Trophoblast cell (in vitro differentiated cells and primary cell): Measurements from ENCODE around the gene M1AP.

Source experiments
- DNase-seq, 2 donors: peaks; one replicate each; pipeline ENCODE4 v3.0.0-alpha.2; 2016
- H2AFZ ChIP-seq: 2 replicates; pipeline ENCODE4 v1.6.1; 2013; ENCODE audit warnings: low read length, moderate library complexity, mild to moderate bottlenecking; ENCODE audit not compliant: insufficient read depth, poor library complexity
- H2AK5ac ChIP-seq: 2 replicates; pipeline ENCODE4 v1.6.1; 2013; ENCODE audit warnings: mild to moderate bottlenecking, low read length
- H2BK120ac ChIP-seq: 2 replicates; pipeline ENCODE4 v1.6.1; 2013; ENCODE audit warnings: low read length, mild to moderate bottlenecking, moderate library complexity; ENCODE audit not compliant: insufficient read depth, poor library complexity
- H2BK12ac ChIP-seq: 2 replicates; pipeline ENCODE4 v1.6.1; 2013; ENCODE audit warnings: mild to moderate bottlenecking, low read length, moderate library complexity
- H2BK5ac ChIP-seq: 2 replicates; pipeline ENCODE4 v1.6.1; 2013; ENCODE audit warnings: low read length, low read depth, moderate library complexity, mild to moderate bottlenecking; ENCODE audit not compliant: poor library complexity
- H3K14ac ChIP-seq: 2 replicates; pipeline ENCODE4 v1.6.1; 2013; ENCODE audit warnings: mild to moderate bottlenecking, low read length
- H3K18ac ChIP-seq: 2 replicates; pipeline ENCODE4 v1.6.1; 2013; ENCODE audit warnings: mild to moderate bottlenecking, low read length
- H3K23ac ChIP-seq: 2 replicates; pipeline ENCODE4 v1.6.1; 2013; ENCODE audit warnings: low read length
- H3K27ac ChIP-seq: 2 replicates; pipeline ENCODE4 v1.5.1; 2013; ENCODE audit warnings: low read depth, mild to moderate bottlenecking, inconsistent platforms, low read length, moderate library complexity
- H3K27me3 ChIP-seq: 2 replicates; pipeline ENCODE4 v1.6.1; 2013; ENCODE audit warnings: inconsistent platforms, mild to moderate bottlenecking, low read length, moderate library complexity; ENCODE audit not compliant: insufficient read depth
- H3K36me3 ChIP-seq, 2 experiments: 1 replicate in 1 of 2; 2 replicates in 1 of 2; pipeline ENCODE4 v1.6.1; 2013; ENCODE audit warnings: low read length in 2 of 2, mild to moderate bottlenecking in 2 of 2, moderate library complexity in 1 of 2; ENCODE audit not compliant: insufficient read depth in 2 of 2, control insufficient read depth in 1 of 2
- H3K4ac ChIP-seq: 2 replicates; pipeline ENCODE4 v1.6.1; 2013; ENCODE audit warnings: low read depth, mild to moderate bottlenecking, low read length, moderate library complexity
- H3K4me1 ChIP-seq, 2 experiments: 1 replicate in 1 of 2; 2 replicates in 1 of 2; pipeline ENCODE4 v1.6.1; 2013; ENCODE audit warnings: low read length in 2 of 2, mild to moderate bottlenecking in 2 of 2, moderate library complexity in 1 of 2; ENCODE audit not compliant: insufficient read depth in 2 of 2, control insufficient read depth in 1 of 2
- H3K4me2 ChIP-seq: 2 replicates; pipeline ENCODE4 v1.6.1; 2013; ENCODE audit warnings: inconsistent platforms, mild to moderate bottlenecking, low read length, moderate library complexity
- H3K4me3 ChIP-seq: 2 replicates; pipeline ENCODE4 v1.5.1; 2013; ENCODE audit warnings: mild to moderate bottlenecking, low read depth, low read length, inconsistent platforms
- H3K79me1 ChIP-seq: one replicate; pipeline ENCODE4 v1.6.1; 2013; ENCODE audit warnings: low read length
- H3K79me2 ChIP-seq: 2 replicates; pipeline ENCODE4 v1.6.1; 2013; ENCODE audit warnings: low read length, mild to moderate bottlenecking; ENCODE audit not compliant: control insufficient read depth, insufficient read depth, poor library complexity
- H3K9ac ChIP-seq: 2 replicates; pipeline ENCODE4 v1.6.1; 2013; ENCODE audit warnings: mild to moderate bottlenecking, low read length
- H3K9me3 ChIP-seq: 2 replicates; pipeline ENCODE4 v1.6.1; 2013; ENCODE audit warnings: low read depth, mild to moderate bottlenecking, control low read depth, inconsistent platforms, low read length; ENCODE audit not compliant: insufficient read depth
- H4K12ac ChIP-seq: 2 replicates; pipeline ENCODE4 v1.6.1; 2013; ENCODE audit warnings: low read depth, mild to moderate bottlenecking, low read length, moderate library complexity
- H4K8ac ChIP-seq: 2 replicates; pipeline ENCODE4 v1.6.1; 2013; ENCODE audit warnings: low read depth, mild to moderate bottlenecking, low read length, moderate library complexity
- H4K91ac ChIP-seq: one replicate; pipeline ENCODE4 v1.6.1; 2013; ENCODE audit warnings: low read depth, mild to moderate bottlenecking, low read length, moderate library complexity
- WGBS: extraction: QIAGEN DNeasy Blood & Tissue Kit; methylation state at CpG from one replicate; pipeline ENCODE4 v1.1.7; 2013; ENCODE audit warnings: missing lambda C conversion rate; ENCODE audit not compliant: insufficient read length, insufficient coverage; ENCODE audit errors: extremely low coverage; 5-methylcytosine and 5-hydroxymethylcytosine counted together

M1AP gene

GRCh38 chr2:74542978-74543377 lies 105.2 kb downstream of the M1AP start:
- no peaks in the 10 kb centered on the region for H3K4me1 ChIP-seq
- no peak overlapping the region for H2AFZ ChIP-seq

GRCh38 chr2:74540291-74540690 lies 107.8 kb downstream of the M1AP start:
- H2AK5ac ChIP-seq, result no peak overlapping the region
- no peak overlapping the region for H3K9ac ChIP-seq
- H3K4me1 ChIP-seq, result no peaks in the 10 kb centered on the region
- H4K91ac ChIP-seq, result no peak overlapping the region
- no CpG with 5 or more reads among the region's 5 CpGs for WGBS
- H3K4ac ChIP-seq, result no peak overlapping the region
- no peak overlapping the region for H3K4me2 ChIP-seq
- H2BK5ac ChIP-seq, result no peak overlapping the region
- no peak for DNase-seq
- no peak overlapping the region for H3K4me3 ChIP-seq
- H3K79me1 ChIP-seq, result no peaks in the 10 kb centered on the region
- H3K36me3 ChIP-seq, result no peaks in the 10 kb centered on the region
- no peak overlapping the region for H3K23ac ChIP-seq
- H2AFZ ChIP-seq, result no peak overlapping the region
- H4K12ac ChIP-seq, result no peak overlapping the region
- H3K79me2 ChIP-seq, result no peaks in the 10 kb centered on the region
- no peak overlapping the region for H3K27ac ChIP-seq
- no peak overlapping the region for H2BK120ac ChIP-seq
- H3K18ac ChIP-seq, result no peak overlapping the region
- H3K27me3 ChIP-seq, result no peaks in the 10 kb centered on the region
- H3K9me3 ChIP-seq, result no peaks in the 10 kb centered on the region
- no peak overlapping the region for H4K8ac ChIP-seq
- H3K14ac ChIP-seq, result no peak overlapping the region
- no peak overlapping the region for H2BK12ac ChIP-seq

More at GRCh38 chr2:74542978-74543377, 105.2 kb downstream of the M1AP start:
- no peaks in the 10 kb centered on the region for H3K36me3 ChIP-seq
- no peak overlapping the region for H4K12ac ChIP-seq
- H3K4me2 ChIP-seq, result no peak overlapping the region
- no CpG with 5 or more reads among the region's 1 CpG for WGBS
- no peak overlapping the region for H2BK12ac ChIP-seq
- no peak overlapping the region for H3K4me3 ChIP-seq
- no peaks in the 10 kb centered on the region for H3K79me2 ChIP-seq
- no peak overlapping the region for H3K14ac ChIP-seq
- peaks cover 1% of the 10 kb centered on the region for H3K27me3 ChIP-seq
- no peaks in the 10 kb centered on the region for H3K79me1 ChIP-seq
- no peak overlapping the region for H3K27ac ChIP-seq
- no peak overlapping the region for H4K8ac ChIP-seq
- H3K18ac ChIP-seq, result no peak overlapping the region
- no peak overlapping the region for H3K9ac ChIP-seq
- H2BK5ac ChIP-seq, result no peak overlapping the region
- H3K23ac ChIP-seq, result no peak overlapping the region
- no peaks in the 10 kb centered on the region for H3K9me3 ChIP-seq
- H4K91ac ChIP-seq, result no peak overlapping the region
- H2BK120ac ChIP-seq, result no peak overlapping the region
- DNase-seq, result no peak
- H3K4ac ChIP-seq, result no peak overlapping the region
- H2AK5ac ChIP-seq, result no peak overlapping the region

GRCh38 chr2:74538881-74539339 lies 109.2 kb downstream of the M1AP start:
- no peaks in the 10 kb centered on the region for H3K79me2 ChIP-seq
- H4K91ac ChIP-seq, result no peak overlapping the region
- no peak overlapping the region for H3K14ac ChIP-seq
- H3K9me3 ChIP-seq, result no peaks in the 10 kb centered on the region
- H2AK5ac ChIP-seq, result no peak overlapping the region
- H2BK12ac ChIP-seq, result no peak overlapping the region
- H4K8ac ChIP-seq, result no peak overlapping the region
- no peaks in the 10 kb centered on the region for H3K79me1 ChIP-seq
- no peaks in the 10 kb centered on the region for H3K4me1 ChIP-seq
- no peak for DNase-seq
- no peak overlapping the region for H3K23ac ChIP-seq
- no peak overlapping the region for H2BK5ac ChIP-seq
- no peaks in the 10 kb centered on the region for H3K27me3 ChIP-seq
- no peak overlapping the region for H3K4me3 ChIP-seq
- no CpG with 5 or more reads among the region's 7 CpGs for WGBS
- H2BK120ac ChIP-seq, result no peak overlapping the region
- no peak overlapping the region for H3K18ac ChIP-seq
- H4K12ac ChIP-seq, result no peak overlapping the region
- H3K4ac ChIP-seq, result no peak overlapping the region
- H3K9ac ChIP-seq, result no peak overlapping the region
- peaks cover 0 to 4% of the 10 kb centered on the region in 2 experiments for H3K36me3 ChIP-seq
- H3K27ac ChIP-seq, result no peak overlapping the region
- no peak overlapping the region for H2AFZ ChIP-seq
- H3K4me2 ChIP-seq, result no peak overlapping the region

DNA sequence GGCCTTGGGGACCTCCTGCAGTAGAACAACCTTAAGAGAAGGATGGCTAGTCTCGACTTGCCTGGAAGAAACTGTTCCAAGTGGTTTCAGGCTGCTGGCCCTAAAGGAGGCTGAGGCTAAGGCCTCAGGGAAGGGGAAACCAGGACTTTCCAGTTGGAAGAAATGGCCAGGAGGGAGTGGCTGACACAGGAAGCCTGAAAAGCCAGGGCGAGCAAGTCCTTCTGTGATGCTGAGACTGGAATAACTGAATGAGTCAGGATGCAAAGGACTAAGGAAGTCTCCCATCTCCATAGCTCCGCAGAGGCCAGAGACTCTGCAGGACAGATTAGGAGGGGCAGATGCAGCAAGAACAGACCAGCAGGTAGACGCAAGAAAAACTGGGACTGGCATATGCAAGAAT lies 111.0 kb downstream of the M1AP start:
- no peak overlapping the region for H2BK12ac ChIP-seq
- no CpG with 5 or more reads among the region's 4 CpGs for WGBS

More for the DNA sequence above, 111.0 kb downstream of the M1AP start:
- Histone ChIP-seq H3K14ac (no peak overlapping the region), H2BK5ac (no peak overlapping the region), H3K4ac (no peak overlapping the region), H3K9ac (no peak overlapping the region), H4K8ac (no peak overlapping the region), H4K91ac (no peak overlapping the region), H3K4me3 (no peak overlapping the region), H3K4me1 (no peaks in the 10 kb centered on the region), H3K9me3 (no peaks in the 10 kb centered on the region), H3K79me1 (no peaks in the 10 kb centered on the region), H3K27ac (no peak overlapping the region), H3K27me3 (no peaks in the 10 kb centered on the region), H2BK120ac (no peak overlapping the region), H3K79me2 (no peaks in the 10 kb centered on the region), H3K4me2 (no peak overlapping the region), H3K23ac (no peak overlapping the region), H3K36me3 (peaks cover 8 to 13% of the 10 kb centered on the region in 2 experiments), H2AFZ (no peak overlapping the region), H2AK5ac (no peak overlapping the region), H3K18ac (no peak overlapping the region), H4K12ac (no peak overlapping the region)
- no peak for DNase-seq
